Left renal pelvis (tissue), 4 donors: ENCODE data around the gene TNMD. TPM values are rescaled to one million over a fixed set of nuclear protein-coding genes. Genes with fewer than 3 reads are reported as not detected.
"Not testable (repeated sequence)": the region's sequence is repeated elsewhere in the genome, so short reads cannot be mapped to it uniquely, and the experiment has no call there.

Source experiments
- DNase-seq, 4 donors: peaks; one replicate each; pipeline ENCODE4 v3.0.0-alpha.2; 2013; ENCODE audit warnings: low read depth in 4 of 4, low spot score in 3 of 4
- polyA plus RNA-seq, 4 donors: library from polyadenylated mRNA; unstranded; fragments of 120-200 nt; gene quantifications; one replicate each; pipeline ENCODE4 v1.2.1, GENCODE V29; 2013; ENCODE audit not compliant: insufficient read length in 4 of 4

TNMD gene
- 1 to 10 TPM; 2.3 to 6.6 (median 4.2) TPM for polyA plus RNA-seq

- no peak for DNase-seq
Observed at GRCh38 chrX:100584611-100585010, at the start of gene TNMD. Gene TNMD (plus strand): TSS chrX:100584936. CDS start chrX:100585019, 83 bp downstream.

GRCh38 chrX:100565534-100565933, 19.2 kb upstream of the TNMD start:
- not testable (repeated sequence) for DNase-seq

GRCh38 chrX:100586747-100587146, 2.0 kb downstream of the TNMD start:
- DNase-seq: no peak

- DNase-seq: no peak
Observed at GRCh38 chrX:100587861-100588260, 3.1 kb downstream of the TNMD start.

- DNase-seq: no peak
Observed at GRCh38 chrX:100591256-100592051, 6.7 kb downstream of the TNMD start.

- DNase-seq: no peak
Observed at GRCh38 chrX:100593126-100593525, 8.4 kb downstream of the TNMD start.

GRCh38 chrX:100593581-100593980, 8.8 kb downstream of the TNMD start:
- no peak for DNase-seq

GRCh38 chrX:100596601-100597000, 11.9 kb downstream of the TNMD start:
- DNase-seq: no peak

GRCh38 chrX:100599456-100599855, 14.7 kb downstream of the TNMD start:
- no peak for DNase-seq

GRCh38 chrX:100600340-100600739, 15.6 kb downstream of the TNMD start:
- DNase-seq: no peak

GRCh38 chrX:100600758-100601157, 16.0 kb downstream of the TNMD start:
- no peak for DNase-seq

- no peak for DNase-seq
Observed at GRCh38 chrX:100606753-100607152, 22.0 kb downstream of the TNMD start.

GRCh38 chrX:100609591-100609990, 24.9 kb downstream of the TNMD start:
- no peak for DNase-seq

GRCh38 chrX:100611951-100612350, 27.2 kb downstream of the TNMD start:
- no peak for DNase-seq

GRCh38 chrX:100615005-100615404, 30.3 kb downstream of the TNMD start:
- DNase-seq: peak in 2 of 4 donors; percentile 14 to 22

GRCh38 chrX:100623001-100623400, 38.3 kb downstream of the TNMD start:
- DNase-seq: no peak

GRCh38 chrX:100625985-100626491, 41.3 kb downstream of the TNMD start:
- no peak for DNase-seq

- no peak for DNase-seq
Observed at GRCh38 chrX:100635040-100635439, 50.3 kb downstream of the TNMD start.

- no peak for DNase-seq
Observed at GRCh38 chrX:100635989-100636320, 51.2 kb downstream of the TNMD start.

- DNase-seq: peak in 3 of 4 donors; percentile 77 to 83 (median 78)
Observed at GRCh38 chrX:100636321-100636991, 51.7 kb downstream of the TNMD start, which contains the start of gene TSPAN6. Gene TSPAN6 (minus strand): TSS chrX:100636806. CDS start chrX:100636694, 112 bp downstream.

- no peak for DNase-seq
Observed at GRCh38 chrX:100642290-100642689, 57.6 kb downstream of the TNMD start.

GRCh38 chrX:100643212-100643611, 58.5 kb downstream of the TNMD start:
- no peak for DNase-seq
